Measurements from ENCODE around the gene HPGD. TPM values are rescaled to one million over a fixed set of nuclear protein-coding genes. Genes with fewer than 3 reads are reported as not detected.

HPGD gene
- total RNA-seq, 1 donor from 2014 or later = not detected

DNA sequence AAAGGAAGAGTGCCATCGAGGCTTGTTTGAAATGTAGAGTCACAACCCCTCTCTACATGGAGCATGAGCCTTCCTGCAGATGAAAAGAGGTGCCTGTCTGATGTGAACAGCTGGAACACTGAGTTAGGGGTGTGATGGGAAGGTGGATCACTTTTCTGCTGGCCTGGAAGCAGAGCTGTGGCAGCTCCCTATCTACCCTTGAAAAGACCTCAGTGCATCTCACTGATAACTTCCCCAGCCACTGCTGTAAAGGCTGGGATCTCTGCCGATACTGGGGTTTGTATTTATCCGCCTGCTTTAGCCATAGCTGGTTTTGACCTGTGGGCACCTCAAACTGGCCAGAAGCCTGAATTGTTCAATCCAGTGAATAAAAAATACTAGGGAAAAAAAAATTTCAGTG, 46.8 kb downstream of the HPGD start:
- no peak for DNase-seq (ENCODE audit: low read depth, low spot score)

DNA sequence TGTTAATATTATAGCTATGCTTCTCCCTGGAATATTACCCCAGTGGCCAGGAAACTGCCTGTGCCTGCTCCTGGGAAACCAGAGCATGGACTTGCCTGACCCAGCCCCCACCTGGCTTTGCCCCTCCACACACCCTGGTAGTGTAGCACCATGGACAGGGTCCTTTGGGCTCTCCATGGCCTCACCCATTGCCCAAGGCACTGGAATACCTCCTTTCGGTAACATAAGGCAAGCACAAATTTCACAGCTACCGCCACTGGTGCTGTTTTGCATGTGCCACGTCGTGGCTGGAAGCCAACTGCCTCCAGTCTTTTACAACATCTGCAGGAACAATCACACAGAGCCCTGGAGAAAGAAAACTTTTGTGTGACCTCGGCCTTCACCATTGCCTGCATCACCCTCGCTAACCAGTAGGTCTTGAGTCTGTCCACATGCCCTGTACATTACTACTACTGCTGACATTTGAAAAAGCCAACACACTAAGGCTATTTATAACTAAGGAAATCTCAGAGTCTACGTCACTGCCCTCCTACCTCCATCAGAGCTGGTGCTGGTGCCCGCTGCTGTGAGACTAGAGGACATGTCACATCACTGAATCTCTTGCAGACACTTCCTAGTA, 47.7 kb downstream of the HPGD start:
- DNase-seq (ENCODE audit: low read depth, low spot score) = no peak

DNA sequence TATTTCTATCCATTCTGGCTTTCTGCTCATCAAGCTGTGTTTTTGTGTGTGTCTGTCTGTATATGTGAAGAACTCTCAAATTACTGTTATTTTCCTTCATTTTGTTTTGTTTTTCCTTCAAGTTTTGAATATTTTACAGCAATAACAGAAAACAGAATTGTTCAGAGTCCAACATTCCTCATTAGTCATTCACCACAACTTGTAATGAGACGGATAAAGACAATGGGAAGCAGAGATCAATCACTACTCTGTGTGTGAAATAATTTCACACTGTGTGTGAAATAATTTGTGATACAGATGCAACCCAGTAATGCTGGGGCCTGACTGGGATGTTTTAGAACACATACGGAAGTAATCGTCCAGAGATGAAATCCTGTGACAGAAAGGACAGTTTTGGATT, 55.2 kb downstream of the HPGD start:
- no peak for DNase-seq (ENCODE audit: low read depth, low spot score)

DNA sequence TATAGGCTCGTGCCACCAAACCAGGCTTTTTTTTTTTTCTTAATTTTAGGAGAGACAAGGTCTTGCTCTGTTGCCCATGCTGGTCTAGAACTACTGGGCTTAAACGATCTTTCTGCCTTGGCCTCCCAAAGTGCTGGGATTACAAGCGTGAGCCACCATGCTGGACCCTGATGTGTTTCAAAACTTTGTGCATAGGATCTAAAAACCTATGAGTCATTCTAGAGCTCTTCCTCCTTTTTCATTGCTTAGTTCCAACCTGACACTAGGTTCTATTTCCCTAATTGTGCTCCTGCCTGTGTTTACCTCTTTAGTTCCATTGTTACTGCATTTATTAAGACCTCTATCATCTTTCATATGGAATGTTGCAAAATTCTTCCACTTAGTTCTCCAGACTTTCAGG, 57.3 kb downstream of the HPGD start:
- no peak for DNase-seq (ENCODE audit: low read depth, low spot score)

DNA sequence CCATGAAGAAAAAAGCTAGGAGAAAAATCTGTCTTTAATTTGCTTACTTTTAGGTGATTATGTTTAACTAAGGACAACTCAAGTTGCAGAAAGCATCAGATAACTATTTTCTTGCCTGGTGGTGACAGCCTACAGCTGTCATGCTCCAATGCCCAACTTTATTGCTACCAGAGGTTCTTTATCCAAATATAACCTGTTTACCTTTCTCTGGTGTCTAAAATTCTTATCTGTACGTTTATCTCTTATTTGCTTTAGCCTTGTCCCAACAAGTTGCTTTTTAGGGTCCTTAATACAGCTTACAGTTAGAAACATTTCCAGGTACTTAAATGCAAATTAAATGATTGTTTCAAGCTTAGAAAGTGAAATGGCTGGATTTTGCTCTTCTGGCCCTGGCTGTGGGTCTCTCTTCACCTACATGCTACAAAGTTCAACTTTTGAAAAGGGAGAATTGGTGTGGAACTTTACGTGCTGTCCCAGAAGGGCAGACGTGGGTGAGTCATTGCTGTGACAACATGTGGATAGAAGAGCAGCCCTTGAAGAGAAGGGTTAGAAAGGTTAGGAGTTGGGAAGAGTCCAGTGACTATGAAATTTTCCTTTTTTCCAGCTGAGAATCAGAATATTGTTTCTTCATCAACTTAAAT, 60.7 kb downstream of the HPGD start:
- DNase-seq (ENCODE audit: low read depth, low spot score) = no peak

DNA sequence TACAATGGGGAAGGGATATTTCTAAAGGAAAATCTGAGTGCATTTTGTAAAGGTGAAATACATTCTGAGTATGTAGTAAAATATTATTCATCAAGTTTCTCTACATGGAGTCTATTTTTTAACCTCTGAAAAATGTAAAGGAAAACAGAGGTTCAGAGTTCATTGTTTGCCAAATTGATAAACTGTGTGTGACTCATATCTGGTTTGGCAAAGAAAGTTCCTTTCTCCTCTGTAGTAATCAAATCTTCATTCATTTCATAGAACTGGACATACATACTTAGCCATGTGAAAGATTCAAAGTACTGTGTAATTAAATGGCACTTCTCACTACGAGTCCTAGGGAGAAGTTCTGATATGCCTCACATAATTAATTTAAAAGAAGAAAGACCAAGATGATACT, 61.6 kb downstream of the HPGD start:
- no peak for DNase-seq (ENCODE audit: low read depth, low spot score)

DNA sequence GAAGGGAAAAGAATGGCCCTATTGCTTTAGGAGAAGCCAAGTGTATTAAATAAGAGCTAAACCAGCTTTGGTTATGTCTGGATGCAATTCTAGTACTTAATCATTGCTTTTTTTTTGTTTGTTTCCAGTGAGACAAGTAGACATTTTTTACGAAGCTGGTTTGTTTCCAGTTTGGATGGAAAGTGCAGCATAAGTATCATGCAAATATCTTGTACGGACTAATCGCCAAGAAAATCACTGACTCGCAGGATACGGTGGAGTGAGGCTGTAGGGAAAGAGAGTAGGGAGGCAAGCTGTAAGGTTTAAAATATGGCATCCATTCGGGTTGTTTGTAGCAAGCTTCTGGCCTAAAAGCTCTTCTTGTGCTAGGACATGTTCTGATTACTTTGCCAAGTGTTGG, 64.8 kb downstream of the HPGD start:
- no peak for DNase-seq (ENCODE audit: low read depth, low spot score)

DNA sequence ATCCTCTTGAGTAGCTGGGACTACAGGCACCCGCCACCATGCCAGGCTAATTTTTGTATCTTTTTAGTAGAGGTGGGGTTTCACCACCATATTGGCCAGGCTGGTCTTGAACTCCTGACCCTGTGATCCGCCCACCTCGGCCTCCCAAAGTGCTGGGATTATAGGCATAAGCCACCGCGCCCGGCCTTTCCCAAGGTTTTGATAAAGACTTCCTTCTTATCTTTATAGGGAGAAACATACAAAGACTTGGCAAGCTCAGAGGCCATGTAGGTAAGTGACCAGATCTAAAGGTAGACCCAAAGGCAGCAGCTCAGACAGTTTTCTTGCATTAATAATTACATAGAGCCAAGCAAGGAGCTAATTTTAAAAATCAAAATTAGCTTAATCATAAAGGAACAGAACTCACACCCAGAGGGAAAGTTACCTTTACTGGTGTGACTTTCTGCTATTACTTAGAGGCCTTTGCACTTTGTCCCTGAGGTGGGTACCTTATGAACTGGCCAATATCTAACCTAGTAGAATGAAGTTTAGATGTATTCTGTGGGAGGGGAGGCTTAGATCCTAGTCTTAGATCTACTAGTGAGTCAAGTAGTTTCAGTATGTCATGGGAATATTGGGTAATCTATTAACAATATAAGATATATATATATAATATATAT, 67.3 kb downstream of the HPGD start:
- no peak for DNase-seq (ENCODE audit: low read depth, low spot score)

DNA sequence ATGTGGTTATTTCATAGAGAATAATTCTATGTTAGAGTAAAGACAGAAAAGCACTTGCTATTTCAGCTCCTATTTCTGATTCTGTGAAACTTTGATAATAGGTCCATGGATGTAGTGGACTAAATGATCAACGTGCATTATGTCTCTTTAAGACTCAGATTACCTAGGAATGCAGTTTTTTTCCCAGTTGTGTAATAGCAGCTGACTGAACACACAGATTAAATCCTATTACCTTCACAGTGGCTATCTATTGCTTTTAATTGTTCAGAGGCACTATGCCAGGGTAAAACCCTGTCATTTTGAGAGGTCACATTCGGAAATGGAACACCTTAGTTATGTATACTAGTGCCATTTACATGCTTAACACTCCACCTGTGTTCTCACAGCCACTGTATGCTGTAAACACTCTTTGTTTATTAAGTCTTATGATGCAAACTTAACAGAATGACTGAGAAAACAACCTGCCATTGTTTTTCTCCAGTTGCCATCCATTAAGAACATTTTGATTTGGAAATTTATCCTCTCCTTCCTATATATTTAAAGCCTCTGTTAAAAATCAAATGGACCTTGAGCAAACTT, 70.5 kb downstream of the HPGD start:
- DNase-seq (ENCODE audit: low read depth, low spot score) = no peak

DNA sequence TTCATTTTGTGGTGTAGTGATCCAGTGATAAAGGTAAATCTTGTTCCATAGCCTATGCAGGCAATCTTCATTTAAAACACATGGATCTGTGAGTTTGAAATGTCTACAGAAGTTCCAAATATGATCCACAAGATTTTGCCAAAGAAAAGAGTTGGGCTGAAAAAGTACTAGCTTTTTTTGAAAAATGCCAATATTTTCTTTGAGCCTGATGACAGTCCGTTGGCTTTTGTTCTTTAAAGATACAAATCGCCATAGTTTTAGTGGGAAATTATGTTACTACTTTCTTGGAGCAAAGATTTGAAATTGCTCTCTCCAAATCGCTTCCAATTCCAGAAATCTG, 71.5 kb downstream of the HPGD start:
- no peak for DNase-seq (ENCODE audit: low read depth, low spot score)

DNA sequence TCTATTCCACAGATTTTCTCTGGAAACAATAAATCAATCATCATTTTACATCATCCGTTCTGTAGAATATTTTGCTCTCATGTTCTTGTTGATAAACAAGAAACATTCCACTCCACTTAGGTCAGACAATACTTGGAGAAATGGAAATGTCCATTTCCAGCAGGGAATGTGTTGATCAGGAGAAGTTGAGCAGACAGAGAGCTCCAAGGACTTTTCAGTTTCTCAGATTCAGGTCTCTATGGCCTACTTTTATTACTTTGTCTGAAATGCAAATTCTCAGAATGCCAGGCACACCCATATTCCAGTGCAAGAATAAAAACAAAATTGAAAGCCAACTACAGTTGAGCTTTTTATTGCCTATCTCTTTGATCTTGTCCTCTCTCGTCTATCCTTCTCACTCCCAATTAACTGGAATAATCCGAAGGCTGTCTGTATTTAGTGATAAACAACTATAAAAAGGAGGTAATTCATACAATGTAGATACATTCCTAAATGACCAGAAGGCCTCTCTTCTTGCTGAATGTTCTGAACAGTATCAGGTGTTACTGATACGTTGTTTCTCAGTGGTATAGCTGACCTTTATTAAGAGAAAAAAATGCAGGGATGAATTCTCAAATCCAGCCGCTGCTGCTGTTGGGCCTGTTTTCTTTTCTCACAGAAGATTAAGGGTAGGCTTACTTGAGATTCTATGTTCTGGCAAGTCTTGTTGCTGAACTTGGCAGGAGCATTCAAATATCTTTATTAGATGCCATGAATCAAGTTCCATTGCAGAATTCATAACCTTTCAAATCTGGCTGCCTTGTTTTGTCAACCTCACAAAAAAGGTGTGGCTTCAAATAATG, 72.1 kb downstream of the HPGD start:
- no peak for DNase-seq (ENCODE audit: low read depth, low spot score)

DNA sequence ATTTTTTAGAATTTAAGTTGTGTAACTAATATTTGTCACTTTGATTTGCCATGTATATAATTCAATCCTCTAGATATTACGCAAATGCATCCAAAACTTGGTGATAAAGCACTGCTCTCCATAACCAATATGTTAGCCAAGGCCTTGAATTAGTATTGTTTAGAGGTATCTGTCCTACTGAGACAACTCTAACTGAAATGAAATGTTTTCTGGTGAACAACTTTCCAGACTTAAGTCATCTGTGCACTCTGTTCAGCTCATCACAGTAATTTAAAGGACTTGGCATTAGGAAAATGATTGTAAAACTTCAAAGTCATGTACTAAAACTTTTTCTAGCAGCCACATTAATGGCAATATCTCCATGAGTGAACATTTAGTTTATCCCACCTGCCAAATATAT, 73.1 kb downstream of the HPGD start:
- no peak for DNase-seq (ENCODE audit: low read depth, low spot score)

DNA sequence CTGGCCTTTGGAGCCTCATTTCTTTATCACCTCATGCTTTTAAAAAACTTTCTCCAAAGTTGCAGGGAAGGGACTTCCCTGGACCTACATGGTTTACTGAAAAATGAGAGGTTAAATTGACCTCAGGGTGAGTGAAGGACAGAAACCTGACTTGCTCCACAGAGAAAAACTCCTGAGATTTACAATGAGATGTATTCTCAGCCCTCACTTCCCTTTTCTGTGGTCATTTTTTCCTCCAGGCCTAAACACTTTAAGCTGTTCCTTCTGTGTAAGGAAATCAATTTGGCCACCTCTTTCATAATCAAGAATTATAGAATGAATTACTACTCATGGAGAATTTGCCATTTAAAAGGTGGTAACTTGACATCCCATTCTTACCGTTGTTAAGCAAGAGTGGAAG, 77.9 kb downstream of the HPGD start:
- DNase-seq (ENCODE audit: low read depth, low spot score) = no peak

Other genes starting within 250 kb of the HPGD start
- 17.0 and 29.3 TPM in 2 replicates for gene FBXO8, start 238.8 kb downstream of the HPGD start, total RNA-seq
- gene CEP44, start 238.6 kb downstream of the HPGD start, total RNA-seq = 11.7 and 17.8 TPM in 2 replicates

All from pulmonary artery endothelial cell (primary cell).